ENCODE measurements around the gene EPHB2.

DNA sequence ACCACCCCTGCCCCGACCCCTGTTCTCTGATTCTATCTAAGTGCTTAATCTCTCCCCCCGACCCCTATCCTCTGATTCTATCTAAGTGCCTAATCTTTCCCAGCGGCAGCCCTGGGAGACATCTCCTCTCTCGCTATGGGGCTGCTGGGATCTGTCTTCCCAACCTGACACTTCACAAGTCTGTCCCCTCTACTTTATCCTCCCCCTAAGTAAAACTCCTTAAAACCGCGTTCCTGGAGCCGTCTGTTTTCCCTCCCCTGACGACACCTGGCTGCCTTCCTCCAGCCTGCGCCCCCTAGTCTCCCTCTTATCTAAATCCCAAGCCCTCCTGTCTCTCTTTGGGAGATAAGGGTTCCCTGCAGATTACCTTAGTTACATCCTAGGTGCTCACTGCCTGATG lies 30.5 kb downstream of the EPHB2 start:
- TF ChIP-seq POLR2A (IDR thresholded peaks at IDR 0.05; ENCODE audit: extremely low read depth, insufficient read length), result no peak
- no peak for TF ChIP-seq CTCF (IDR thresholded peaks at IDR 0.05; ENCODE audit: low read depth, low read length)
- TF ChIP-seq MYC (IDR thresholded peaks at IDR 0.05; ENCODE audit: low read depth, low read length), result no peak
